Measurements from ENCODE around the gene ADAM19.
"Not testable (repeated sequence)": the region's sequence is repeated elsewhere in the genome, so short reads cannot be mapped to it uniquely, and the experiment has no call there.

ADAM19 gene

DNA sequence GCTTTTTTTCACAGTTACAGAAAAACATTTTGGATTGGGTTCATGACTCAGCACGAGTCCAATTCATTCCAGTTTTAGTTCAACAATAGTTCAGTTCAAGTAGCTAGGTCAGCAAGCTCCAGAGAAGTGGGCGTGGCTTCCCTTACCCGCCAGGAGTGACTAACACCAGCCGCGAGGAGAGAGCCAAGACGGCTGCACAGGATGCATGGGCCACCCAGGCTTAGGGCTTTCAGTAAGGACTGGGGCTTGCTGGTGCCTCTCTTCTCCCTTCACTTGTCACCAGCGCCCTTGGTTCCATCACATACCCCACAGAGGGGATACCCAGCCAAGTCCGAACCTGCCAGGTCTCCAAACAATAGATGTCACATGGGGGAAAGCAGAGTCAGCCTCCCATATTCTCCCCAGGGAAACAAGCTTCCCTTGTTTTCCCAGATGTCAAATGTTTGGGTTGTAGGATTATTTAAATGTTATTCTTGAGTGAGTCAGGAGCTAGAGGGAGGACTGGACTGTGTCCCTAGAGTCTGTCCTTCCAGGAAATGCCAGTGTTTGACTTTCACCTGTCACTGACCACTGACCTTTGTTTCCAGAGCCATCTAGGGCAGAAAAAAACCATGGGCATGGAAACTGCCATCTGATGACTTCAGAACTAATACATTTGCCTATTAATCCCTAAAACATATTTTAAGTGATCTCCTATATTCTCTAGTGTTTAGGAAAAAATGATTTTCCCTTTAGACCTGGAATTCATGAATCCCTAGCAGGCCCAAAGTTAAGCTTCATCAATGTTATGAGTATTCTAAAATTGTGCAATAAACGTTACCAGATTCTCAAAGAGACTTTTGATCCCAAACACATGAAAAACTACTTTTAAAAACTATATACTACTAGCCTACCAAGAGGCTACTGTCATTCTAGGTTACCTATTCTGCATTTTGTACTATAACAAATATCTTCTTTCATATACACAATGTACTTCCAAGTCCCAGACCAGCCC lies 63.6 kb downstream of the ADAM19 start:
- DNase-seq, result peak; percentile 13

DNA sequence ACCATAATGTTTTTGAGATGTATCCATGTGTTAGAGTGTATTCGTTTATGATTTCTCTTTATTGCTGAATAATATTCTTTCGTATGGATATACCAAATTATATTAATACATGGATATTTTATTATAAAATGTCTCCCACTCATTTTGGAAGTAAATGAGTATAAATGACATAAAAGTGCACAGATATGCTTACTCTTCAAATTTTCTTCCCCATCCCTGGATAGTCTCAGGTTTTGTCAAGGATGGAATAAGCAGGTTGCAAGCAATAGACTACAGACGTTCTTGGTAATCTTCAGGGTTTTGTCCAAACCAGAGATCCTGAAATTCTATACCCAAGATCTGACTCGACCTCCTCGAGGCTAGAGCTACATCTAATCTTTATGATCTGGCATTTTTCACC lies 64.9 kb downstream of the ADAM19 start:
- no peak for DNase-seq

- no peak for DNase-seq
Measured at GRCh38 chr5:157509587-157509986, 66.0 kb downstream of the ADAM19 start.

- DNase-seq, result peak; percentile 40
Measured at GRCh38 chr5:157509093-157509492, 66.5 kb downstream of the ADAM19 start.

DNA sequence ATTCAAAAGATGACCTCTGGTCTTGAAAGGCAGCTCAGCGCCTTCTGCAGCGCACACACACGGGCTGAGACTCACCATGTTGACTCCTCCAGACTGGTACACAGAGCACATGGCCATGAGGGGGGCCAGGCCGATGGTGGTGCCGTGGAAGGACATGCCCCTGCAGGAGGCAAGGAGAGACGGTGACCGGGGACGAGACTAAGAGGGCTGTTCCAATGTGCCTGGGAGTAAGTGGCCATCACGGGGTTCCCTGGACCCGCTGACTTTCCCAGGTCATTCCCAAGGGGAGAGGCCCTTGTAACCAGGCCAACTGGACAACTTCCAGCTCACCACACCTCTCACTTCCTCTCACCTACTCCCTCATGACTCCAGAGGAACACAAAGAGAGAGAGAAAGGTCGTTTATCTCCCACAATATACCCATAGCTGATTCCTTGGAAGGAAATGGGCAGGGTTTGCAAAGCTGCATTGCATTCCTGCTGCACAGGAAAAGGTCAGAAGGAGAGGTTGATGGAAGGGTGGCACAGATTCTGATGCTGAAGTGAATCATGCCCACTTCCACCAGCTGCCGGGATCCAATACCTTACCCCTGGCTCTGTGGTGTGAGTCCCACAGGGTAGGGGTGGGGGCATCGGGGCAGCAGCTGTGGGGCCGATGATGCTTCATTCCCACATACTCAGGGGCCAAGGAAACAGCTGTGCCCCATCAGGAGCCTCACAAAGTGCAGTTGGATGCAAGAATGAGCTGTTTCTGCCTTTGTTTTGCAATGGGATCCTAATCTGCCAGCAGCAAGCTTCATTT lies 68.4 kb downstream of the ADAM19 start:
- DNase-seq, result no peak

GRCh38 chr5:157506066-157506590 lies 69.4 kb downstream of the ADAM19 start:
- DNase-seq, result no peak

GRCh38 chr5:157505496-157505895 lies 70.1 kb downstream of the ADAM19 start:
- DNase-seq, result no peak

DNA sequence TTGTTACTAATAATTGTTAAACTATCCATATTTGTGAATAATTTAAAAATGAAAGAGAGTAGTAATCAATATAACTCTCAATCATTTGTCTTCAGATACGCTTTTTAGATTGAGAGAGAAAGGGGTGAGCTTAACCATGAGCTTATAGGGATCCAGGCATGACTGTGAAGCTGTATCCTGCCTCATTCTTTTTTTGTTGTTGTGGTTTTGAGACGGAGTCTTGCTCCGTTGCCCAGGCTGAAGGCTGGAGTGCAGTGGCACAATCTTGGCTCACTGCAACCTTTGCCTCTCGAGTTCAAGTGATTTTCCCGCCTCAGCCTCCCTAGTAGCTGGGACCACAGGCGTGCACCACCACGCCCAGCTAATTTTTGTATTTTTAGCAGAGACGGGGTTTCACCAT lies 71.5 kb downstream of the ADAM19 start:
- DNase-seq, result no peak

DNA sequence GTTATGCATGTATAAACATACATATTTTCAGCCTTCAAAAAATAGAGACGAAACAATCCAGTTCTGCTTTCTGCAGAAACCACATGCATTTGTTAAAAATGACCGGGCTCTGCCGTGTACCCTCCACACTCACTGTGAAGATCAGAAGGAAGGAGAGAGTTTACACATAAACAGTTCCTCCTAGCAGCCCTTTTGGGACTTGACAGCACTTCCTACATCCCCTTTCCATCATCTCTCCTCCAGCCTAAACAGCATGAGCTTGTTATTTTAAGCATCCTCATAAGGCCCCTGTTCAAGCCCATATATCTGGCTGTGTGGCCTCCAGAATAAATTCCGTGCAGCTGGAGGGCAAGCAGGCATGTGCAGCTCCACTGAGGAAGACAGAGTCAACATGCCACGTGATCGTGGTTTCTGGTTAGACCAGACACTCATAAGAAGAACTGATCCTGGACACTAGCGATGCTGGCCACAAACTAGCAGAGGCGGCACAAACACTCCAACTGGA lies 73.4 kb downstream of the ADAM19 start:
- DNase-seq, result no peak

GRCh38 chr5:157497875-157498611 lies 77.5 kb downstream of the ADAM19 start:
- peak; percentile 94 for DNase-seq

GRCh38 chr5:157496864-157497263 lies 78.7 kb downstream of the ADAM19 start:
- no peak for DNase-seq

DNA sequence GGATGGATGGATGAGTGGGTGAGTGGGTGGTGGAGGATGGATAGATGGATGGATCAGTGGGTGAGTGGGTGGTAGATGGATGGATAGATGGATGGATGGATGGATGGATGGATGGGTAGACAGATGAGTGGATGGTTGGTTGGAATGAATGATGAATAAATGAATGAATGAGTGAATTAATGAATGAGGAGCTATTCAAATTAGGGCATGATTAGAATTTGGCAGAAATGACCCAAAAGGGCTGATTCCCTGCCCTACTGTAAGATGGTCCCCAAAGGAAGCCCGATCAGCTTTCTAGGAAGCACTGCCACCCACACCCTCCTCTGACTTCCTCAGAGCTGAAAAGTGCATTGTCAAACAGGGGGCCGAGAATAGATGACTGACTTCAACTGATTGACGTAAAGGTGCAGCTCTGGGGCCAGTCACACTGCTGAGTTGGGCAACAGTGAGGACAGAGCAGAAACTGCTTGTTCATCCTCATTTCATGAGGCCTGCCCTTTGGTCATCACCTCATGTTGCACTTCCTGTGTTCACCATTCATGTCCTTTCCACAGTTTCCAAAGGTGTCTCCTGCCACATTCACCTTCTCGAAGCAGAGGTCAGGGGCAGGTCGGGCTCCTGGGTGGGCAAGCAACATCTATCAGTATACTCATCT lies 81.3 kb downstream of the ADAM19 start:
- DNase-seq, result no peak

DNA sequence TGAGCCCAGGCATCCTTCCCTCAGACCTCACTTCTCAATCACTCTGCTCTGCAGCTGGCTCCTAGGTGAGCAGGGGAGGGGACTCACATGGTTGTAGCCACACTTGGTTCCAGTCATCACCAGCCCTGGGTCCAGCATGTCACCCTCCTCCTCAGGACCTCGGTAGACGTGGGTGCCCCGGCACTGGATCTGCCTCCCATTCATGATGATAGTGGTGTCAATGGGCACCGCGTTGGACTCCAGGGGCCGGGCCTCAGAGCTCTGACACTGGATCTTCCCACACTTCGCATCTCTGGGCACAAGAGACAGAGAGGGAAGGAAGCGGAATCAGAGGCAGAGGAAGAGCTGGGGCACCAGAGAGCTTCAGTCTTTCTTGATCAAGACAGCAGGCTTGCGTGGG lies 82.7 kb downstream of the ADAM19 start:
- DNase-seq, result no peak

DNA sequence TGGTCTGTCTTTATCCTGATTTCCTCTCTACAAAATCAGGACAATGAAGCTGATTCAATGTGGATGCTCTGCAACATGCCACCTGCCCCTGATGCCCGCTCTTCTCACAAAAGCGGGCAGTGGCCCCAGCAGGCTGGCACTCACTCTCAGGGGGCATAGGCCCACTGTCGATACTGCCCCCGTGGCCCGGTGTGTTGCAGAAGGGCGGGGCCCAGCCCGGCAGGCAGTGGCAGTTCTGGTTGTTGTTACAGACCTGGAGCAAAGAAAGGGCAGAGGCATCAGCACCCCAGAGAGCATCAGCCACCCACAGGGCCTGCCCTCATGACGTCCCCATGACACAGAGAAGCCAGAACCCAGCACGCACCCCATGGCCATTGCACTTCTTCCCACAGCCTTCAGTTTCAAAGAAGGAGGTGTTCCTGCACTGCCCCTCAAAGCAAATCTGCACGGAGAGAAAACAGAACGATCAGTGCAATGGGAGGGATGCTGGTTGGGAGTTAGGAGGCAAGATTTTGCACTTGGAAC lies 84.0 kb downstream of the ADAM19 start:
- no peak for DNase-seq

DNA sequence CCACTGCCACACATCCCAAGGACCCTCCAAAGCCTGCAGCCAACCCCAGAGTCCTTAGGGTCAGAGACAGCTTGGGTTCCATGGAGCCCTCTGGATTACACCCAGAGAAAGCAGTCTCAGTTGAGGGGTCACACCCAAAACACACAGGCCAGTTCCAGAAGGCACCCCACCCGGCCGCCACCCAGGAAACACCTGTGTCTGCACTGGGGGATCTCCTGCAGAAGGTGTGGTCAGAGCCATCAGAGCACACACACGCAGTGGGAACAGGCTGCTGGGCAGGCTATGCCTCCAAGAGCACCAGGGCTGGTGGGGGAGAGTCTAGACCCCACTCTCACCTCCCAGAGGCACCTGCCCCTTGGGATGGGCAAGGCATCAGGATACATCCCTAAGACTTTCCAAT lies 88.2 kb downstream of the ADAM19 start:
- DNase-seq, result no peak

- DNase-seq, result no peak
Measured at GRCh38 chr5:157486861-157487260, 88.7 kb downstream of the ADAM19 start.

- no peak for DNase-seq
Measured at GRCh38 chr5:157486221-157486681, 89.3 kb downstream of the ADAM19 start.

DNA sequence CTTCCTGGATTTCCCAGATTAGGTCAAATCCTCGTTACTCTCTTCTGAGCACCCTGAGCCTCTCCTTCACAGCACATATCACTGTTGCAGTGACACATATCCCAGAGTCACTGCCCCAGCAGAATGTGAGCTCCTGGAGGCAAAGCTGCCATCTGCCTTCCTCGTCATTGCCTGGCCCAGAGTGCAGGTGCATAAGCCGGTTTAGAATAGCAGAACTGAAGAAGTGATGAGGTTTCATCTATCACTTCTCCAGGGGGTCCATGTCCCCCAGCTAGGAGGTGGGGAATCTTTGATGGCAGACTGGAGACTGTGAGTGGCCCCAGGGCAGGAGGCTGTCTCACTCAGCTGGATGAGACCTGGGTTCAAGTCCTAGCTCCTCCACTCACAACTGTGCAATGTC lies 89.8 kb downstream of the ADAM19 start:
- no peak for DNase-seq

DNA sequence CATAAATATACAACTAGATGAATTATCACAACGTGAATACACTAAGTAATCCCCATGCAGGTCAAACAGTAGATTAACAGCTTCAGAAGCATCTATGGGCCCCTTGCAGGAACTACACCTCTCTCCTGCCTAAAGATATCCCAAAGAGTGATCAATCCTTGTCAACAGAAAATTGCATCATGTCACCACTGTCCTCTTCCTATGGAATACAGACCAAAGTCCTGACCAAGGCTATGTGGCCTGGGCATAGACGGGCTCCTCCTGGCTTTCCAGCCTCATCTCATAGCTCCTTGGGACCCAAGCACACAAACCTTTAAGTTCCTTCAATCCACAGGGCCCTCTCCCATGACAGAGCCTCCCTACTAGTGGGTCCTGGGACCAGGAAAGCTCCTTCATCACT lies 90.2 kb downstream of the ADAM19 start:
- no peak for DNase-seq

DNA sequence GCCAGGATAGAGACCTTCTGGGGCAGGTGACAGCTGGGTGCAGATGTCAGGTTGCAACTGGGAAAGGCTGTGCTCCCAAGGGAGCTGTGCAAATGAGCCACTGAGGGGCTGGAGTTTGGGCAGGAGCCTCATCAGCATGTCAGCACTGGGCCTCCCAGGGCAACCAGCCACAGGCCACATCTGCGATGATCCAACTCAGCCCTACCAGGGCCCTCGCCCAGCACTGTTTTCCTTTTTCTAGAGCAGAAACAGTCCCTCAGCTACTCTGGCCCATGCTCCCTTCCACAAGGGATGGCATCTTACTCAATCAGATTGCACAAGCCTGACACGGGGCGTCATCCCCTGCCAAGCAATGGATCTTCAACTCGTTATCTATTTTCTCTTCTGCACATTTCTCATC lies 90.8 kb downstream of the ADAM19 start:
- DNase-seq, result no peak

DNA sequence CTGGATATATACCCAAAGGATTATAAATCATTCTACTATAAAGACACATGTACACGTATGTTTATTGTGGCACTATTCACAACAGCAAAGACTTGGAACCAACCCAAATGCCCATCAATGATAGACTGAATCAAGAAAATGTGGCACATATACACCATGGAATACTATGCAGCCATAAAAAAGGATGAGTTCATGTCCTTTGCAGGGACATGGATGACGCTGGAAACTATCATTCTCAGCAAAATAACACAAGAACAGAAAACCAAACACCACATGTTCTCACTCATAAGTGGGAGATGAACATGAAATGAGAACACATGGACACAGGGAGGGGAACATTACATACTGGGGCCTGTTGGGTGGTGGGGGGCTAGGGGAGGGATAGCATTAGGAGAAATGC lies 92.9 kb downstream of the ADAM19 start:
- DNase-seq, result not testable (repeated sequence)

DNA sequence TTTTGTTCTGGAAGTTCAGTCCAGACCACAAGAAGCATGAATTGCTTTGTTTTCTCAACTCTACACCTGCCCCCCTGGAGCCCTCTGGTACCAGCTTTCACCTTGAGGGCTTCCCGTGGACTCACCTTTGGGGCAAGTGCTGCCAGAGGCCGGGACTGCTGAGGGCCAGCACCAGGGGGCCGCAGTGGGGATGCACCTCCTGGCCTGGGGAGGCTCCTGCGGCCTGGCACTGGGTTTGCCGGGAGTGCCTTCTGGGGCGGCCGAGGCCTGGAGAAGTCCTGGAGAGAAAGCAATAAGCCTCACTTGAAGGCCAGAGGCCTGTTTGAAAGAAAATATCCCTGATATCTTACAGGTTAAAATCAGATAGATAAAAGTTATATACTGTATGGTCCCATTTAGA lies 93.9 kb downstream of the ADAM19 start:
- no peak for DNase-seq
